OCI-LY1 (cell line): ENCODE data around the gene ZNF69.
"Not testable (repeated sequence)": the region's sequence is repeated elsewhere in the genome, so short reads cannot be mapped to it uniquely, and the experiment has no call there.

Experiments
- EZH2 ChIP-seq: fragments of 200-600 bp; sonication (generic), shearing (Covaris generic); IDR thresholded peaks from 2 replicates; pipeline ENCODE4 v1.8.0; 2017; ENCODE audit warnings: borderline replicate concordance, mixed run types, mild to moderate bottlenecking, antibody characterized with exemption, low read length, moderate library complexity, mixed read lengths
- TF ChIP-seq, protein P1 (sequence below): fragments of 200-600 bp; sonication (generic), shearing (Covaris generic); IDR thresholded peaks from 2 replicates; pipeline ENCODE4 v1.5.1; 2017; ENCODE audit warnings: mild to moderate bottlenecking, antibody characterized with exemption, low read length, moderate library complexity, mixed read lengths

GRCh38 chr19:11889901-11890300 lies 2.3 kb downstream of the ZNF69 start:
- TF ChIP-seq, protein P1, sequence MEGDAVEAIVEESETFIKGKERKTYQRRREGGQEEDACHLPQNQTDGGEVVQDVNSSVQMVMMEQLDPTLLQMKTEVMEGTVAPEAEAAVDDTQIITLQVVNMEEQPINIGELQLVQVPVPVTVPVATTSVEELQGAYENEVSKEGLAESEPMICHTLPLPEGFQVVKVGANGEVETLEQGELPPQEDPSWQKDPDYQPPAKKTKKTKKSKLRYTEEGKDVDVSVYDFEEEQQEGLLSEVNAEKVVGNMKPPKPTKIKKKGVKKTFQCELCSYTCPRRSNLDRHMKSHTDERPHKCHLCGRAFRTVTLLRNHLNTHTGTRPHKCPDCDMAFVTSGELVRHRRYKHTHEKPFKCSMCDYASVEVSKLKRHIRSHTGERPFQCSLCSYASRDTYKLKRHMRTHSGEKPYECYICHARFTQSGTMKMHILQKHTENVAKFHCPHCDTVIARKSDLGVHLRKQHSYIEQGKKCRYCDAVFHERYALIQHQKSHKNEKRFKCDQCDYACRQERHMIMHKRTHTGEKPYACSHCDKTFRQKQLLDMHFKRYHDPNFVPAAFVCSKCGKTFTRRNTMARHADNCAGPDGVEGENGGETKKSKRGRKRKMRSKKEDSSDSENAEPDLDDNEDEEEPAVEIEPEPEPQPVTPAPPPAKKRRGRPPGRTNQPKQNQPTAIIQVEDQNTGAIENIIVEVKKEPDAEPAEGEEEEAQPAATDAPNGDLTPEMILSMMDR, result not testable (repeated sequence)
- TF ChIP-seq EZH2, result not testable (repeated sequence)
